Heart left ventricle (tissue), 16 donors: ENCODE measurements around the gene ARRDC2. TPM values are rescaled to one million over a fixed set of nuclear protein-coding genes. Genes with fewer than 3 reads are reported as not detected.

Experiments used
- ATAC-seq, 4 donors: fragments of 200-7000 bp; cut with Tn5 transposase; one replicate each; pipeline ENCODE4 v1.9.1; 2020 to 2022; ENCODE audit warnings: moderate library complexity in 4 of 4, mild to moderate bottlenecking in 3 of 4, moderate number of reproducible peaks in 1 of 4
- DNase-seq, 5 donors: peaks; one replicate each; pipeline ENCODE4 v3.0.0-alpha.2; 2020
- H3K27ac ChIP-seq, 12 donors: fragments of 200-600 bp; sonication (generic) in 4 of 12; one replicate each; pipeline versions ENCODE4 v1.5.0 to v1.8.0; 2016 to 2022; ENCODE audit warnings: mild to moderate bottlenecking in 2 of 12
- H3K27me3 ChIP-seq, 9 donors: fragments of 200-600 bp; sonication (generic) in 2 of 9; one replicate each; pipeline versions ENCODE4 v1.5.1 to v1.8.0; 2016 to 2022; ENCODE audit warnings: mild to moderate bottlenecking in 3 of 9
- H3K36me3 ChIP-seq, 9 donors: fragments of 200-600 bp; sonication (generic) in 2 of 9; one replicate each; pipeline versions ENCODE4 v1.5.0 to v1.8.0; 2018 to 2022; ENCODE audit warnings: mild to moderate bottlenecking in 2 of 9
- H3K4me1 ChIP-seq, 12 donors: fragments of 200-600 bp; sonication (generic) in 4 of 12; one replicate each; pipeline versions ENCODE4 v1.5.0 to v1.8.0; 2016 to 2022; ENCODE audit warnings: mild to moderate bottlenecking in 3 of 12
- H3K4me3 ChIP-seq, 12 donors: fragments of 200-600 bp; sonication (generic) in 4 of 12; one replicate each; pipeline versions ENCODE4 v1.5.0 to v1.8.0; 2017 to 2022; ENCODE audit warnings: mild to moderate bottlenecking in 9 of 12, moderate library complexity in 4 of 12
- H3K9me3 ChIP-seq, 12 donors: fragments of 200-600 bp; sonication (generic) in 4 of 12; one replicate each; pipeline versions ENCODE4 v1.5.0 to v1.8.0; 2016 to 2022; ENCODE audit warnings: mild to moderate bottlenecking in 1 of 12
- CTCF ChIP-seq, 12 donors: fragments of 200-600 bp; sonication (generic) in 4 of 12; IDR thresholded peaks; one replicate each; pipeline versions ENCODE4 v1.5.0 to v1.8.0; 2018 to 2022; ENCODE audit warnings: antibody characterized with exemption in 12 of 12, mild to moderate bottlenecking in 5 of 12
- POLR2A ChIP-seq, 2 donors: fragments of 450-650 bp; IDR thresholded peaks; one replicate each; pipeline ENCODE4 v1.6.1; 2017; ENCODE audit warnings: antibody characterized with exemption in 2 of 2, mild to moderate bottlenecking in 2 of 2, moderate library complexity in 2 of 2
- WGBS, 4 donors: extraction: QIAGEN DNeasy Blood & Tissue Kit in 2 of 4; methylation state at CpG; one replicate each; pipeline versions ENCODE4 v1.1.5 to v1.1.7; 2013 to 2018; 5-methylcytosine and 5-hydroxymethylcytosine counted together
- intact Hi-C, 10 donors: fragments of 100-400 bp; cut with DNase I; formaldehyde crosslinking; loops; one replicate each; pipeline versions ENCODE4 v1.11.1 to v1.14.2; 2022
- polyA plus RNA-seq, 2 donors: library from polyadenylated mRNA; stranded (reverse); fragments of 200-250 nt; gene quantifications; one replicate each; pipeline ENCODE4 v1.2.3, GENCODE V29; 2013
- total RNA-seq, 9 donors: library from RNA; depleted of rRNA in 2 of 9; stranded (reverse); fragments of >200 nt in 2 of 9; fragmentation: NEBNext Ultra II Directional in 3 of 9; extraction: Animal tissue kit (Norgen Biotek cat#: 25700) in 3 of 9; gene quantifications; one replicate each; pipeline versions ENCODE4 v1.1.0 to v1.2.4, GENCODE V29; 2016 to 2023
- donor health status: ischemic (EF 13 %, LVEDD 7.1; RV severe dilation, severe dysfunction).
- donor health status: healthy with polysubstance abuse.
- donor health status: DM: no; HTN: yes; CAD: no.
- donor health status: DM: no; HTN: no; CAD: no.
- donor health status: ischemic (EF 25% LVEDD 6.9; RV normal size, moderate dysfunction).
- donor health status: ischemic (EF 25% LVEDD 5.7; RV mildly dilated, moderate dysfunction).
- donor health status: healthy.
- donor health status: DM: yes; HTN: yes; CAD: no.
- donor health status: ischemic (EF 35%, LVEDD 5.7; RV mildly dilated, moderate dysfunction).
- donor health status: nonischemic (EF 11% LVEDD 7.7; RV severe dilation, severe dysfunction).
- donor health status: DM: yes; HTN: yes; CAD: no.
- donor health status: PGD.
- donor health status: ischemic (EF 29% LVEDD 5.4; RV normal size, mild dysfunction).
- donor health status: nonischemic (EF 23%, LVEDD 6.1; RV moderate dilation, normal function).

The ARRDC2 gene
- total and polyA plus RNA-seq, 11 donors = 5.8 to 35.5 (median 14.3) TPM

- H3K4me3 ChIP-seq = no peak overlapping the region
- DNase-seq (no peak), ATAC-seq (no peak)
- intact Hi-C loops = no loop called here
- no peaks in the 10 kb centered on the region for H3K9me3 ChIP-seq
- TF ChIP-seq CTCF (IDR thresholded peaks at IDR 0.05) = no peak
- no peak for TF ChIP-seq POLR2A (IDR thresholded peaks at IDR 0.05)
- 75 to 87% (median 84%) methylated on average over 16 to 19 of the region's 19 CpGs for WGBS, 4 donors
- peaks cover 0 to 16% (median 0%) of the 10 kb centered on the region in 12 donors for H3K4me1 ChIP-seq
- H3K27me3 ChIP-seq = peaks cover 7 to 63% (median 24%) of the 10 kb centered on the region in 9 donors
- H3K27ac ChIP-seq = no peak overlapping the region
- no peaks in the 10 kb centered on the region for H3K36me3 ChIP-seq
Observed at GRCh38 chr19:17969096-17969792, 38.7 kb upstream of the ARRDC2 start.

- no peaks in the 10 kb centered on the region for H3K36me3 ChIP-seq
- intact Hi-C loops = no loop called here
- no peak for TF ChIP-seq CTCF (IDR thresholded peaks at IDR 0.05)
- no peak for TF ChIP-seq POLR2A (IDR thresholded peaks at IDR 0.05)
- H3K4me3 ChIP-seq = no peak overlapping the region
- ATAC-seq (no peak), DNase-seq (no peak)
- no peak overlapping the region for H3K27ac ChIP-seq
- H3K27me3 ChIP-seq = peaks cover 2 to 41% (median 11%) of the 10 kb centered on the region in 9 donors
- 76 to 88% (median 85%) methylated on average over 1 of the region's 1 CpG for WGBS, 4 donors
- H3K4me1 ChIP-seq = peaks cover 0 to 6% (median 0%) of the 10 kb centered on the region in 12 donors
- no peaks in the 10 kb centered on the region for H3K9me3 ChIP-seq
Observed at GRCh38 chr19:17972230-17972629, 35.7 kb upstream of the ARRDC2 start.

GRCh38 chr19:17973759-17974158, 34.2 kb upstream of the ARRDC2 start:
- no peak for DNase-seq
- Histone ChIP-seq H3K4me3 (no peak overlapping the region), H3K27me3 (peaks cover 0 to 25% (median 0%) of the 10 kb centered on the region in 9 donors), H3K9me3 (no peaks in the 10 kb centered on the region), H3K36me3 (no peaks in the 10 kb centered on the region), H3K27ac (no peak overlapping the region), H3K4me1 (no peaks in the 10 kb centered on the region)
- intact Hi-C loops = no loop called here
- WGBS, 4 donors = 91 to 95% (median 94%) methylated on average over 19 to 23 of the region's 23 CpGs
- ATAC-seq = peak in 1 of 4 donors; percentile 23
- TF ChIP-seq CTCF (IDR thresholded peaks at IDR 0.05) = no peak
- TF ChIP-seq POLR2A (IDR thresholded peaks at IDR 0.05) = no peak

- Histone ChIP-seq H3K9me3 (no peaks in the 10 kb centered on the region), H3K36me3 (no peaks in the 10 kb centered on the region), H3K27me3 (peaks cover 0 to 17% (median 0%) of the 10 kb centered on the region in 9 donors), H3K27ac (no peak overlapping the region), H3K4me3 (no peak overlapping the region), H3K4me1 (no peaks in the 10 kb centered on the region)
- TF ChIP-seq POLR2A (IDR thresholded peaks at IDR 0.05) = no peak
- no peak for TF ChIP-seq CTCF (IDR thresholded peaks at IDR 0.05)
- no peak for ATAC-seq
- intact Hi-C loops = no loop called here
- DNase-seq = no peak
- 73 to 85% (median 81%) methylated on average over 2 to 6 of the region's 6 CpGs for WGBS, 4 donors
Observed at GRCh38 chr19:17974551-17974950, 33.4 kb upstream of the ARRDC2 start.
